ENCODE measurements around the gene CRKL.

CRKL gene

DNA sequence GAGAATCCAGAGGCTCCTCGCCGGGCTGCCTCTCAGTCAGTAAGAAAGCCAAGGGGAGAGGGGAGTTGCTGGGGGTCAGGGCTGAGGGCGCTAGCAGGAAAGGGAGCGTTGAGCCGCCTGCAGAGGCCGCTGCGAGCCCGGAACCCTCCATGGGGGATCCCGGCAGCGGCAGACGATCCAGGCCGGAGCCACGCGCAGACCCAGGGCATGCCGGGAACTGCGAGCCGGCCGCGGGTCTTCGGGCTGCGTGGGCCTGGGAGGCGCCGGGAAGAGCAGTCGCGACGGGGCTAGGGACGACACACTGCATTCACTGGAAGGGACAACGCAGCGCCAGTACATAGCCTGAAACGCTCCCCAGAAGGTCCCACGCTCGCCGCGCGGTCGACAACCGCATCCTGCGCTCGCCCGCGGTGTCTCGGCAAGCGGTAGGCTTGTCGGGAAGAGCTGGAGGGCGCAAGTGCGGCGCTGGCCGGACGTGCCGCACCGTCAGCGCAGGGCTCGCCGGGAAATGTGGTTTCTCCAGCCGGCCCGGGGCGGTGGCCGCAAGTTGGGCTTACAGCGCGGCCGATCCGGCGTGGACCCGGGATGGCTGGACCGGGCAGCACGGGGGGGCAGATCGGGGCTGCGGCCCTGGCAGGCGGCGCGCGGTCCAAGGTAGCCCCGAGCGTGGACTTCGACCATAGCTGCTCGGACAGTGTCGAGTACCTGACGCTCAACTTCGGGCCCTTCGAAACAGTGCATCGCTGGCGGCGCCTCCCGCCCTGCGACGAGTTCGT is 64.8 kb downstream of the CRKL start, which contains the start of gene LZTR1:
Gene LZTR1 (plus strand): TSS at position 511 of the 776 bp plus-strand sequence. CDS start 75 bp downstream, at position 586.
- peak; percentile 56 for DNase-seq (ENCODE audit: low read depth, low spot score)

- DNase-seq (ENCODE audit: low read depth, low spot score) = no peak
Observed at GRCh38 chr22:20982563-20982882, 65.3 kb downstream of the CRKL start.

GRCh38 chr22:20983081-20983771 is 66.0 kb downstream of the CRKL start:
- DNase-seq (ENCODE audit: low read depth, low spot score) = no peak

DNA sequence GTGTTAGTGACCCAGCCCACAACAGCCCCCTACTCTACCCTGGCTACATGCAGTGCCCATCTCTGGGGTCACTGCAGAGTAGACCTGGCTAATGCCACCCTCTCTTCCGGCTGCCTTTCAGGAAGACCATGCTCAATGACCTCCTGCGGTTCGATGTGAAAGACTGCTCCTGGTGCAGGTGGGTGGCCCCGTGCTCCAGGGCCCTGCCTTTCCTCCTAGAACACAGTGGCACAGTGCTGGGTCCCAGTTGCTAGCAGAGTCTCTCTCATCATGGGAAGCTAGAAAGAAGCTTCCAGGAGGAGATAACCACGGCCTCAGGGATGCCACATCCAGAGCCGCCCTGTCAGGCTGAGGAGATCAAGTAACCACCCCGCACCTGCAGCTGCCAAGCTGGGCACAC is 68.5 kb downstream of the CRKL start:
- DNase-seq (ENCODE audit: low read depth, low spot score) = no peak

GRCh38 chr22:20986365-20986764 is 69.2 kb downstream of the CRKL start:
- no peak for DNase-seq (ENCODE audit: low read depth, low spot score)

- no peak for DNase-seq (ENCODE audit: low read depth, low spot score)
Observed at GRCh38 chr22:20987375-20987774, 70.2 kb downstream of the CRKL start.

GRCh38 chr22:20988573-20989322 is 71.5 kb downstream of the CRKL start:
- no peak for DNase-seq (ENCODE audit: low read depth, low spot score)

DNA sequence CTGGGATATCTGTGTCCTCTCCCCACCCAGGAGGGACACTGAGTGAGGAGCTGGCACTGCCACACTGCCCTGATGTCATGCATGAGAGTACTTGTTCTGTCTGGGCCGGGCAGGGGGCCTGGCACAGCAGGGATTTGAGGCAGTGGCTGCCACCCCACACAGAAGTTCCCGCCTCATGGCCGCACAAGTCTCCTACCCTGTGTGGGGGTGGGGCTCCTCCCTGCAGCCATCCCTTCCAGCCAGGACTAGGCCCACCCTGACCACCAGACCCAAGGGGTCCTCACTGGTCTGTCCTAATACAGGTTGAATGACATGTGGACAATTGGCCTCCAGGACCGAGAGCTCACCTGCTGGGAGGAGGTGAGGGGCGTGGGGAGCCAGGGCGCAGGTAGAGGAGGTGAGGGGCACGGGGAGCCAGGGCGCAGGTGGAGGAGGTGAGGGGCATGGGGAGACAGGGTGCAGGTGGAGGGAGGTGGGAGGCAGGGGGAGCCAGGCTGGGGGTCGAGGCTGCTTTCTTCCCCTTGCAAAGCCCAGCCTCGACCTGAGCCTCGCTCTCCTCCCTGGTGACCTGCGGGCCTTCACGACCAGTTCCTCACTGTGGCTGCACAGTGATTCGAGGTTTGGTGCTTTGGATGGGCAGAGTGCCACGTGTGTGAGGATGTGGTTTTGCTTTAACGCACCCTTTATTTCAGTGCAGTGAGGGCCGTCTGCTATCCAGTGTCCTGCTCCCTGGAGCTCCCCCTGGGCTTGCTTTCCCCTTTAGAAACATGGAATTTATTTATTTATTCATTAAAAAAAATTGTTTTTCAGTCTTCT is 72.3 kb downstream of the CRKL start:
- DNase-seq (ENCODE audit: low read depth, low spot score) = no peak

- DNase-seq (ENCODE audit: low read depth, low spot score) = no peak
Observed at GRCh38 chr22:20990184-20991180, 73.3 kb downstream of the CRKL start.

DNA sequence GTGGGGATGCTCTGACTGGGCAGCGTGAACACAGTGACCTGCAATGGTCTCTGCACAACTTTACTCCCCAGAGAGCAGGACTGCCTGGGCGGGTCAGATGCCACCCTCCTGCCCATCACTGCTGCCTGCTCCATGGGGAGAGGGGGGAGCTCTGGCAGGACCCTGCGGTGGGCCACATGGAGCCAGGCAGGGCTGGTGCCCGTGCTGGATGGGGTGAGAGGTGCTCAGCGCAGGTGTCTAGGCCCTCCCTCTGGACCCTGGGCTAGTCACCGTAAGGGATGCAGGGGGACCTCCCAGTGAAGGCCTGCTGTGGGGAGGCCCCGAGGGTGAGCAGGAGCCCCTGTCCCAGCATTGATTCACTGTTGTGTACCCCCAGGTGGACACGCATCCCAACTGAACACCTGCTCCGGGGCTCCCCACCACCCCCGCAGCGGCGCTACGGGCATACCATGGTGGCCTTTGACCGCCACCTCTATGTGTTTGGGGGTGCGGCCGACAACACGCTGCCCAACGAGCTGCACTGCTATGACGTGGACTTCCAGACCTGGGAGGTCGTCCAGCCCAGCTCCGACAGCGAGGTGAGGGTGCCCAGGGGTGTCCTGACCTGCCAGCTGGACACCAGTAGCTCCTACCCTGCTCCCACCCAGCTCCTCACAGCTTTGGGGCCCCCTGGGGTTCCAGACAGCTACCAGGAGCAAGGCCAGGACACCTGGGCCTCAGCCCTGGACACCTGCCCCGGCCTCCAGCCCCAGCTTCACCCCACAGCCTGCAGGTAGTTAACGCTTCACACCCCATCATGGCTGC is 74.2 kb downstream of the CRKL start:
- no peak for DNase-seq (ENCODE audit: low read depth, low spot score)

- DNase-seq (ENCODE audit: low read depth, low spot score) = no peak
Observed at GRCh38 chr22:20992056-20992442, 74.8 kb downstream of the CRKL start.

DNA sequence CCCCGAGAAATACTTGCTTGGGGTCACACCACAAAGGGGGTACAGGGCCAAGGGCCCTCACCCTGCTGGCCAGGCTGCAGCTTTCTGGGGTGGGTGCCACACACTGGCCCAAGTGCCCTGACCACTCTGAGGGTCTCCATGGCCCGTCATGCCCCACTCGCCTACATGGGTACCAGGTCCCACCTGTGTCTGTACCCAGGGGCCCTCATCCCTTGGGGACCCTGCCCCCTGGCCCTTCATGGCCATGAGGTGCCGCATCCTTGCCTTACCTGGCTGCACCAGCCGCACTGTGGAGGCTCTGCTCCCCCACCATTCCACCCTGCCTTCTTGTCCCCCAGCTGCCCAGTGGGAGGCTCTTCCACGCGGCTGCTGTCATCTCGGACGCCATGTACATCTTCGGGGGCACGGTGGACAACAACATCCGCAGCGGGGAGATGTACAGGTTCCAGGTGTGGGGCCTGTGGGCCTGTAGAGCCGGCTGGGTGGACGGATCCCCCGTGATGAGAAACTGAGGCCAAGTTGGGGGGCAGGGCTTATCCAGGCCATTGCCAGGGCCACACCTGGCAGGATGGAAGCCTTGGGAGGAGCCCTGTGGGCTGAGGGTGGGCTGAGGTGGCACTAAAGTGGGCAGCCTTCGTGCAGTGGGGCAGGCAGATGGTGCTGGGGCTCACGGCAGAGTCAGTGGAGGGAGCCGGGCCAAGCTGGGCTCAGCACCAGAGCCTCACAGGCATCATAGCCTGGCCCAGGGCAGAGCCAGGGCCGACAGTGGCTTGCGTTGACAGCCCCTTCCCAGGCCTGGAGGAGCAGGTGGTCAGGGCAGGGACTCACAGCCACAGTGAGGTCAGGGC is 75.5 kb downstream of the CRKL start:
- no peak for DNase-seq (ENCODE audit: low read depth, low spot score)

- DNase-seq (ENCODE audit: low read depth, low spot score) = no peak
Observed at GRCh38 chr22:20993304-20994127, 76.3 kb downstream of the CRKL start.

- DNase-seq (ENCODE audit: low read depth, low spot score) = no peak
Observed at GRCh38 chr22:20994128-20994901, 77.1 kb downstream of the CRKL start.

DNA sequence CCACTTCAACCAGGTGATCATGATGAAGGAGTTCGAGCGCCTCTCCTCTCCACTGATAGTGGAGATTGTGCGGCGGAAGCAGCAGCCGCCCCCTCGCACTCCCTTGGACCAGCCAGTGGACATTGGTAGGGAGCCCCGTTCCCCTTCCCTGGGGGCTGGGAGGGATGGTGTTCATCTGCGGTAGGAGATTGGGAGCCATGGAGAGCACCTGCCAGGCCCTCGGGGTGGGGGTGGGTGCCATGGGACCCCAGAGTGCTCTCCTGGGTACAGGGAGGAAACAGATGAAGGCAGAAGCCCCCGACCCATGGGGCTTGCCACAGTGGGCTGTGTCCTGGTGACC is 77.7 kb downstream of the CRKL start:
- DNase-seq (ENCODE audit: low read depth, low spot score) = no peak

GRCh38 chr22:20995329-20996030 is 78.3 kb downstream of the CRKL start:
- DNase-seq (ENCODE audit: low read depth, low spot score) = no peak

DNA sequence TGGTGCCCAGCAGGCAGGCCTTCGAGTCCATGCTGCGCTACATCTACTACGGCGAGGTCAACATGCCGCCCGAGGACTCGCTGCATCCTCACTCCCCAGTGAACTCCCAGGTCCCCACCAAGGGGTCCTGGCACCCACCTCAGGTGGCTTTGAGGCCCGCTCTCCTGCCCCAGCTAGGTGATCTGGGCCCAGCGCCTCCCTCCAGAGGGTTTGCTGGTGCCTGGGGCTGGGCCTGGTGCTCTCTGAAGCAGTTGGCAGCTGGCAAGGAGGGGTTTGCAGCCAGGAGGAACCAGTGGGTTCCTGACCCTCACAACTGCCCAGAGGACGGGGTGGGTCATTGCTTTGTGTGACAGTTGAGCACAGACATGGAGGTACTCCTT is 78.8 kb downstream of the CRKL start:
- DNase-seq (ENCODE audit: low read depth, low spot score) = no peak
